Suppressor macrophage treated with lipopolysaccharide for 4 hours (primary cell): Measurements from ENCODE around the gene PTGDS.

Experiments used
- DNase-seq: peaks from one replicate; pipeline ENCODE4 v3.0.0-alpha.2; 2020

PTGDS gene

GRCh38 chr9:136974817-136975535 lies 2.3 kb upstream of the PTGDS start:
- no peak for DNase-seq

DNA sequence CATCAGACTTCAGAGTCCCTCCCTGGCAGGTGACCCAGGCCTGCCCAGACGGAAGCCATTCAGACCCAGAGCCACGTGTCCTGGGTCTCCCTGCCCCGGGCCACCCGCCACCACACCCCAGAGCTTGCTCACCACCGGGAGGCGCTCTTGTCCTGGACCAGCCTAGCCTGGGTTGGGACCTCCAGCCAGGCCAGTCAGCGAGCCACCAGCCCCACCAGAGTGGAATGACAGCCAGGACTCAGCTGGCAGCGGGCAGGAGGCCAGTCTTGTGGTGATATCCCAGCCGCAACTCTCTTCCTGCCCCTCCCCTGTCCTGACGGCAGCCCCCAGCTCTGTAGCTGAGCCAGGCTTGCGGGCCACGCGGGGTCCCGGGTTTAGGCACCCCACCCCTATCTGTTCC lies 1.7 kb upstream of the PTGDS start:
- DNase-seq: peak; percentile 37

- no peak for DNase-seq
These were observed 357 bp downstream of the PTGDS start for GRCh38 chr9:136977649-136978072.

GRCh38 chr9:136978073-136978864 lies 965 bp downstream of the PTGDS start:
- DNase-seq: peak; percentile 59

- DNase-seq: no peak
These were observed 1.7 kb downstream of the PTGDS start for GRCh38 chr9:136978865-136979544.

GRCh38 chr9:136979769-136980587 lies 2.7 kb downstream of the PTGDS start:
- no peak for DNase-seq

- DNase-seq: no peak
These were observed 3.6 kb downstream of the PTGDS start for GRCh38 chr9:136980669-136981478.

DNA sequence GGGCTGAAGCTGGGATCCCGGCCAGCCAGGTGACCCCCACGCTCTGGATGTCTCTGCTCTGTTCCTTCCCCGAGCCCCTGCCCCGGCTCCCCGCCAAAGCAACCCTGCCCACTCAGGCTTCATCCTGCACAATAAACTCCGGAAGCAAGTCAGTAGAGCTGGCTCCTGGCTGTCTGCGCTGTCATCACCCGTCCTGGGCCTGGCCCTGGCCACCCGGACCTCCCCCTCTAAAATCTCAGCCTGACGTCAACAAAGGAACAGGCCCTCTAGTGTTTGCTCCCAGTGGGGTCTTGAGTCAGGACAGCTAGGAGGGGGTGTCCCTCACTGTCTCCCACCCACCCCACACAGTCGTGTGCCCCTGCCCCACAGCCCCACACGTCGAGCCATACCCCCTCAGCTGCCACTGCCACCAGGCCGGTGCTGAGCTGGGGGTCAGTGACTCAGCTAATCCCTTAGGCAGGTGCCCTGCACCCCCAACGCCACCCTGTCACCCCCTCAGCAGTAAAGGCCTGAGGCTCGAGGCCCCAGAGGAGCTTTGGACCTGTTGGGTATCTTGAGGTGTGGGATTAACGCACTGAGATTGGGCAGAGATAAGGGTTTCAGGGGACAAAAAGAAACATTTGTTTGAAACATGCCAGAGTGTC lies 4.4 kb downstream of the PTGDS start:
- no peak for DNase-seq

GRCh38 chr9:136982232-136983051 lies 5.1 kb downstream of the PTGDS start, which contains the start of gene LCNL1:
Gene LCNL1, plus strand, starts transcription at chr9:136982993. Its CDS starts 594 bp downstream, at chr9:136983587.
- DNase-seq: no peak

GRCh38 chr9:136983167-136983566 lies 5.9 kb downstream of the PTGDS start:
- DNase-seq: no peak

DNA sequence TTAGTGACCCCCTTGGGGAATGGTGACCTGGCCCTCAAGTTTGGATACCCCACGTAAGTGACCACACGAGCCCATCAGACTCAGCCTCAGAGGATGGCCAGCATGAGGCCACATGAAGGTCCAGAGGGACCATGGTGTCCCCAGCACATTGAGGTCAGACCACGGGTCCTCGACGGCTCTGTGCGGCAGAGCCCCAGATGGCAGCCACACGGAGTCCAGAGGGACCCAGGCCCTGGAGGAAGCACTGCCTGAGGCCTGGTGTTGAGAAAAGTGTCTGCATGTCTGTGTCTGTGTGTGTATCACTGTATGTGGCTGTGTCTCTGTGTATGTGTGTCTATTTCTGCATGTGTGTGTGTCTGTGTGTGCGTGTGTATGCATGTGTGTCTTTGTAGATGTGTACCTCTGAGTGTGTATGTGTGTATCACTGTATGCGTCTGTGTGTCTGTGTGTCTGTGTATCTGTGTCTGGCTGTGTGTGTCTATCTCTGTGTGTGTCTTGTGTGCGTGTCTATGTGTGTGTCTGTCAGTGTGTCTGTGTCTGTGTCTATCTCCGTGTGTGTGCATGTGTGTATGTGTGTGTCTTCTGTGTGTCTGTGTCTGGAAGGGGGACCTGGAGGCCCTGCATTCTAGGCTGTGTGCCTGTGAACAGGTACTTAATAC lies 6.5 kb downstream of the PTGDS start:
- DNase-seq: no peak

DNA sequence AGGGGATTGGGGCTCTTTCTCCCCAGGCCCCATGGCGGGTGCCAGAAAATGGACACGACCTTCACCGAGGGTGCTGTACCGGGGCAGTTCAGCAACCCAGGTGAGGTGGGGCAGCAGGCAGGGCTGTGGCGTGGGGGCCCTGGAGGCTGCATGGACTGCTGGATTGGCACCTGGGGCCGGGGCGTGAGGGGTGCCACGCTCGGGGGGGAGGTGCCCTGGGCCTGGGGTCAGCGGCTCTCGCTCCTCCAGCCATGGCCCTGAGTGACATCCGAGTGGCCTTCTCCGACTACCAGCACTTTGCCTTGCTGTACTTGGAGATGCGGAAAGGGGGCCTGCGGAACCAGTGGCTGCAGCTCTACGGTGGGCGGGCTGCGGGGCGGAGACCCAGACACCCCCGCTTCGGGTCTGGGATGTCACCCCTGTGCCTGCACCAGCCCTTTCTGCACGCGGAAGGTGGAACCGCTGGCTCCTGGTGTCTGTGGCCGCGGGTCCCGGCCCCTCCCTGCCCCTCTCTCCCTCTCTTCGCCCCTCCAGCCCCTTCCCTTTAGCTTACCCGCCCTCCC lies 7.2 kb downstream of the PTGDS start:
- no peak for DNase-seq

- no peak for DNase-seq
These were observed 7.8 kb downstream of the PTGDS start for GRCh38 chr9:136985027-136985602.

GRCh38 chr9:136985853-136986252 lies 8.5 kb downstream of the PTGDS start:
- no peak for DNase-seq

- DNase-seq: no peak
These were observed 11.6 kb downstream of the PTGDS start for GRCh38 chr9:136988872-136989271.

DNA sequence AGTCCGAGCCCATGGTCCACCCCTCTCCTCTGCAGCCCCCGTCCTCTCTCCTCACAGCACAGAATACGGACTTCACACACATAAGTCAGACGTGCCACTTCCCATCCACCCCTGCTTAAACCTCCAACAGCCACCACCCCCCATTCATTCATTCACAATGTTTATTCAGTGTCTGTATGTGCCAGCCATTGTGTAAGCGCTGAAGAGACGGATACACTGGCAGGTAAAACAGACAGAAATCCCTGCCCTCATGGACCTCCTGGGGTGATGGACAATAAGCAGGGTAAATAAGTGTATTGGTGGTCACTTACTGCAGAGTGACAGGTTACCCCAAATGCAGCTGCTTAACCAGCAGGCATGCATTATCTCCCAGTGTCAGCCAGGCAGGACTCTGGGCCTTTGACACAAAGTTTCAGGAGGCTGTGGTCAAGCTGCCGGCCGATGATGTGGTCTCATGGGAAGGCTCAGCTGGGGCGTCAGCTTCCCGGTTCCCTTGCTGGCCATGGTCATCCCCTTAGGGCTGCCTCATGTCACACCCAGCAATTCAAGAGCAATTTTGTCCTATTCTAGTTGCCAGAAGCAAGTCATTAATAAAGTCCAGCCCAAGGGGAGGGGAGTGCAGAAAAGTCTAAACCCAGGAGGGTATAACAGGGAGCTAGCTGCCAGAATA lies 13.1 kb downstream of the PTGDS start:
- no peak for DNase-seq

DNA sequence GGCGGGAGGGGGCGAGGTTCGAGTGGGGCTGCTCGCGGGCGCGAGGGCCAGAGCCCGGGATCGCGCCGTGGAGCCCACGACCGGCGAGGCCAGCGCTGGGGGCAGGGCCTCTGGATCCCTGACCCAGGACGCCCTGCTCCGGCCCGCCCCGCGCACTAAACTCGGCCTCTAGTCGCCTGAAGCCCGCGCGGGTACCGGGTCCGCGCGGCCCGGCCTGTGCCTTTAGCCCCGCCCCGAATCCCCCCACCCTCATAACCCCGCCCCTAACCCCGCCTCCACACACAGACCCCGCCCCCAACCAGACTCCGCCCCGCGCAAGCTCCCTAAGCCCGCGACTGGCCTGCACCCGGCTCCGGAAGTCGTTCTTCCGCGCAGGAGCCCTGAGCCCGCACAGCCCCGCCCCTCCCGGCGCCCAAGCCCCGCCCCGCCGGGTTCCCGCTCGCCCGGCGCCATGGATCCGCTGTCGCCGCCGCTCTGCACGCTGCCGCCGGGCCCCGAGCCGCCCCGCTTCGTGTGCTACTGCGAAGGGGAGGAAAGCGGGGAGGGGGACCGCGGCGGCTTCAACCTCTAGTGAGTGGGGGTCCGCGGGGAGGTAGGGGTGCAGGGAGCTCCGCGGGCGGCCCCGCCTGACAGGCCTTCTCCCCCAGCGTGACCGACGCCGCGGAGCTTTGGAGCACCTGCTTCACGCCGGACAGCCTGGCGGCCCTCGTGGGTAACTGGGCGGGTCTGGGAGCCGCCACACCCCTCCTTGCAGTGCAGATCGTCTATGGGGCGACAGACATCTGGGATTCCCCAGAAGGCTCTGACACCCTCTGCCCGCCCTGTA lies 14.9 kb downstream of the PTGDS start, which contains the start of gene PAXX:
Gene PAXX, plus strand, starts transcription at position 430 of the 826 bp plus-strand sequence. Its CDS starts 22 bp downstream, at position 452.
- peak; percentile 96 for DNase-seq
